IPS-NIHi7 (cell line): ENCODE data around the gene KNTC1.
"Not testable (repeated sequence)": the region's sequence is repeated elsewhere in the genome, so short reads cannot be mapped to it uniquely, and the experiment has no call there.

Experiments used
- DNase-seq: peaks from one replicate; pipeline ENCODE4 v3.0.0; 2012; ENCODE audit warnings: mixed read lengths; ENCODE audit errors: extremely low spot score

KNTC1 gene

GRCh38 chr12:122563361-122563760 lies 36.3 kb downstream of the KNTC1 start:
- no peak for DNase-seq

GRCh38 chr12:122566816-122567215 lies 39.8 kb downstream of the KNTC1 start:
- not testable (repeated sequence) for DNase-seq

GRCh38 chr12:122569288-122569687 lies 42.2 kb downstream of the KNTC1 start:
- DNase-seq: no peak

- not testable (repeated sequence) for DNase-seq
Observed at GRCh38 chr12:122570006-122570405, 43.0 kb downstream of the KNTC1 start.

GRCh38 chr12:122571821-122572220 lies 44.8 kb downstream of the KNTC1 start:
- no peak for DNase-seq

GRCh38 chr12:122583294-122583693 lies 56.2 kb downstream of the KNTC1 start:
- DNase-seq: not testable (repeated sequence)

GRCh38 chr12:122584177-122584863 lies 57.3 kb downstream of the KNTC1 start:
- DNase-seq: no peak

GRCh38 chr12:122590990-122591389 lies 63.9 kb downstream of the KNTC1 start:
- DNase-seq: no peak

GRCh38 chr12:122591966-122592365 lies 64.9 kb downstream of the KNTC1 start:
- not testable (repeated sequence) for DNase-seq

GRCh38 chr12:122592543-122592942 lies 65.5 kb downstream of the KNTC1 start:
- not testable (repeated sequence) for DNase-seq

- no peak for DNase-seq
Observed at GRCh38 chr12:122593910-122594309, 66.9 kb downstream of the KNTC1 start.

GRCh38 chr12:122596838-122597237 lies 69.8 kb downstream of the KNTC1 start:
- no peak for DNase-seq

GRCh38 chr12:122602456-122602855 lies 75.4 kb downstream of the KNTC1 start:
- DNase-seq: no peak

GRCh38 chr12:122604993-122605392 lies 77.9 kb downstream of the KNTC1 start:
- DNase-seq: no peak

GRCh38 chr12:122609732-122610131 lies 82.7 kb downstream of the KNTC1 start:
- DNase-seq: no peak

- no peak for DNase-seq
Observed at GRCh38 chr12:122610207-122610606, 83.2 kb downstream of the KNTC1 start.

GRCh38 chr12:122610911-122611310 lies 83.9 kb downstream of the KNTC1 start:
- DNase-seq: no peak

GRCh38 chr12:122614839-122615238 lies 87.8 kb downstream of the KNTC1 start:
- DNase-seq: no peak

GRCh38 chr12:122615780-122616179 lies 88.7 kb downstream of the KNTC1 start:
- DNase-seq: no peak

GRCh38 chr12:122635471-122635870 lies 108.4 kb downstream of the KNTC1 start:
- DNase-seq: no peak

GRCh38 chr12:122643207-122643805 lies 116.3 kb downstream of the KNTC1 start:
- DNase-seq: no peak

GRCh38 chr12:122646517-122647217 lies 119.6 kb downstream of the KNTC1 start:
- no peak for DNase-seq
